ENCODE measurements around the gene PTP4A1.

Gene PTP4A1

GRCh38 chr6:63533952-63534351 lies 38.3 kb upstream of the PTP4A1 start:
- Histone ChIP-seq H3K4me1 (ENCODE audit: control insufficient read depth in 1 of 2, insufficient read depth in 2 of 2, low read length in 2 of 2) (peaks cover 0 to 9% of the 10 kb centered on the region in 2 donors), H3K27ac (ENCODE audit: low read depth, low read length) (no peak overlapping the region), H3K27me3 (ENCODE audit: control insufficient read depth in 1 of 2, insufficient read depth in 2 of 2, low read length in 2 of 2) (no peaks in the 10 kb centered on the region), H3K9ac (ENCODE audit: low read depth in 1 of 2, low read length in 2 of 2) (no peak overlapping the region), H3K9me3 (ENCODE audit: control insufficient read depth in 1 of 2, low read length in 2 of 2) (no peaks in the 10 kb centered on the region), H3K4me3 (ENCODE audit: low read depth in 1 of 2, low read length in 2 of 2) (no peak overlapping the region), H3K36me3 (ENCODE audit: control insufficient read depth in 1 of 2, insufficient read depth in 2 of 2, low read length in 2 of 2) (no peaks in the 10 kb centered on the region)

- H3K4me1 ChIP-seq (ENCODE audit: control insufficient read depth in 1 of 2, insufficient read depth in 2 of 2, low read length in 2 of 2), result no peaks in the 10 kb centered on the region
These were observed 34.9 kb upstream of the PTP4A1 start for GRCh38 chr6:63537201-63537958.

GRCh38 chr6:63537959-63538300 lies 34.4 kb upstream of the PTP4A1 start:
- Histone ChIP-seq H3K27ac (ENCODE audit: low read depth, low read length) (no peak overlapping the region), H3K27me3 (ENCODE audit: control insufficient read depth in 1 of 2, insufficient read depth in 2 of 2, low read length in 2 of 2) (no peaks in the 10 kb centered on the region), H3K4me1 (ENCODE audit: control insufficient read depth in 1 of 2, insufficient read depth in 2 of 2, low read length in 2 of 2) (no peaks in the 10 kb centered on the region), H3K9ac (ENCODE audit: low read depth in 1 of 2, low read length in 2 of 2) (no peak overlapping the region), H3K4me3 (ENCODE audit: low read depth in 1 of 2, low read length in 2 of 2) (no peak overlapping the region), H3K36me3 (ENCODE audit: control insufficient read depth in 1 of 2, insufficient read depth in 2 of 2, low read length in 2 of 2) (no peaks in the 10 kb centered on the region), H3K9me3 (ENCODE audit: control insufficient read depth in 1 of 2, low read length in 2 of 2) (no peaks in the 10 kb centered on the region)

More at GRCh38 chr6:63537201-63537958, 34.9 kb upstream of the PTP4A1 start:
- Histone ChIP-seq H3K36me3 (ENCODE audit: control insufficient read depth in 1 of 2, insufficient read depth in 2 of 2, low read length in 2 of 2) (no peaks in the 10 kb centered on the region), H3K4me3 (ENCODE audit: low read depth in 1 of 2, low read length in 2 of 2) (no peak overlapping the region), H3K9ac (ENCODE audit: low read depth in 1 of 2, low read length in 2 of 2) (no peak overlapping the region), H3K27me3 (ENCODE audit: control insufficient read depth in 1 of 2, insufficient read depth in 2 of 2, low read length in 2 of 2) (no peaks in the 10 kb centered on the region), H3K27ac (ENCODE audit: low read depth, low read length) (no peak overlapping the region), H3K9me3 (ENCODE audit: control insufficient read depth in 1 of 2, low read length in 2 of 2) (no peaks in the 10 kb centered on the region)

- no peak overlapping the region for H3K4me3 ChIP-seq (ENCODE audit: low read depth in 1 of 2, low read length in 2 of 2)
- H3K9me3 ChIP-seq (ENCODE audit: control insufficient read depth in 1 of 2, low read length in 2 of 2), result no peaks in the 10 kb centered on the region
- H3K4me1 ChIP-seq (ENCODE audit: control insufficient read depth in 1 of 2, insufficient read depth in 2 of 2, low read length in 2 of 2), result no peaks in the 10 kb centered on the region
- H3K36me3 ChIP-seq (ENCODE audit: control insufficient read depth in 1 of 2, insufficient read depth in 2 of 2, low read length in 2 of 2), result no peaks in the 10 kb centered on the region
- H3K27me3 ChIP-seq (ENCODE audit: control insufficient read depth in 1 of 2, insufficient read depth in 2 of 2, low read length in 2 of 2), result no peaks in the 10 kb centered on the region
- no peak overlapping the region for H3K9ac ChIP-seq (ENCODE audit: low read depth in 1 of 2, low read length in 2 of 2)
- no peak overlapping the region for H3K27ac ChIP-seq (ENCODE audit: low read depth, low read length)
These were observed 33.7 kb upstream of the PTP4A1 start for GRCh38 chr6:63538550-63538949.

DNA sequence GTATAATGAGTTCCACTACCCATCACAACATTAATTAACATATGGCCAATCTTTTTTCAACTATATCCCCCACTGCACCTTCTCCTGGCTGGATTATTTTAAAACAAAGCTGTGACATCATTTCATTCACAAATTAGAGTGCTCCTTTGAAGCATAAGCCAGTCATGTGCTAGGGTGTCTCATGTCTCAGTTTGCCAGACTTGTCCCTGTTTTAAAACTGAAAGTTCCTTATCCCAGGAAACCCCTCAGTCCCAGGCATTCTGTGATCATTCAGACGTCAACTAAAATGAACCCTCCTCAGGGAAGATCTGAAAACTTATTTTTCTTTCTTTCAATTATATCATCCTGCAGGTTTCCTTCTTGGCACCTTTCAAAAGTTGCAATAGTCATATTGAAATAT lies 29.3 kb upstream of the PTP4A1 start:
- Histone ChIP-seq H3K4me3 (ENCODE audit: low read depth in 1 of 2, low read length in 2 of 2) (no peak overlapping the region), H3K9ac (ENCODE audit: low read depth in 1 of 2, low read length in 2 of 2) (no peak overlapping the region), H3K27me3 (ENCODE audit: control insufficient read depth in 1 of 2, insufficient read depth in 2 of 2, low read length in 2 of 2) (no peaks in the 10 kb centered on the region), H3K9me3 (ENCODE audit: control insufficient read depth in 1 of 2, low read length in 2 of 2) (no peaks in the 10 kb centered on the region), H3K36me3 (ENCODE audit: control insufficient read depth in 1 of 2, insufficient read depth in 2 of 2, low read length in 2 of 2) (no peaks in the 10 kb centered on the region), H3K27ac (ENCODE audit: low read depth, low read length) (no peak overlapping the region), H3K4me1 (ENCODE audit: control insufficient read depth in 1 of 2, insufficient read depth in 2 of 2, low read length in 2 of 2) (no peaks in the 10 kb centered on the region)

DNA sequence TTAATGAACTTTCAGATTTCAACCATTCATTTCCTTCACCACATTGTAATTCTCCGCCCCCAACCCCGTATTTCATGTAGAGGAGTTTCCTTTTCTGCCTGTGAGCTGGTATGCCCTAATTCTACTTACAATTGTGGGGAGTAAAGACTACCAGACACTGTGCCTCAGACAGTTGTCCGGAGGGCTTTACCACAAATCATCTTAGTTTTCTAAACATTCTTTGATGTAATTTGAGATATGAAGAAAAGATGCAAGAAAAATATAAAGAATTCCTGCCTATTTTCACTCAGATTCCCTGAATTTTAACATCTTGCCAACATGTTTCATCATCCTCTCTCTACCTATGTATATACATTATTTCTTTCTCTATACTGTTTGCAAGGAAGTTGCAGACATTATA lies 28.3 kb upstream of the PTP4A1 start:
- Histone ChIP-seq H3K9ac (ENCODE audit: low read depth in 1 of 2, low read length in 2 of 2) (no peak overlapping the region), H3K27ac (ENCODE audit: low read depth, low read length) (no peak overlapping the region), H3K36me3 (ENCODE audit: control insufficient read depth in 1 of 2, insufficient read depth in 2 of 2, low read length in 2 of 2) (no peaks in the 10 kb centered on the region), H3K4me1 (ENCODE audit: control insufficient read depth in 1 of 2, insufficient read depth in 2 of 2, low read length in 2 of 2) (no peaks in the 10 kb centered on the region), H3K27me3 (ENCODE audit: control insufficient read depth in 1 of 2, insufficient read depth in 2 of 2, low read length in 2 of 2) (no peaks in the 10 kb centered on the region), H3K9me3 (ENCODE audit: control insufficient read depth in 1 of 2, low read length in 2 of 2) (no peaks in the 10 kb centered on the region), H3K4me3 (ENCODE audit: low read depth in 1 of 2, low read length in 2 of 2) (no peak overlapping the region)

GRCh38 chr6:63546236-63546635 lies 26.0 kb upstream of the PTP4A1 start:
- H3K27ac ChIP-seq (ENCODE audit: low read depth, low read length), result no peak overlapping the region
- no peaks in the 10 kb centered on the region for H3K36me3 ChIP-seq (ENCODE audit: control insufficient read depth in 1 of 2, insufficient read depth in 2 of 2, low read length in 2 of 2)
- H3K27me3 ChIP-seq (ENCODE audit: control insufficient read depth in 1 of 2, insufficient read depth in 2 of 2, low read length in 2 of 2), result no peaks in the 10 kb centered on the region
- no peaks in the 10 kb centered on the region for H3K9me3 ChIP-seq (ENCODE audit: control insufficient read depth in 1 of 2, low read length in 2 of 2)
- no peak overlapping the region for H3K9ac ChIP-seq (ENCODE audit: low read depth in 1 of 2, low read length in 2 of 2)
- no peaks in the 10 kb centered on the region for H3K4me1 ChIP-seq (ENCODE audit: control insufficient read depth in 1 of 2, insufficient read depth in 2 of 2, low read length in 2 of 2)
- H3K4me3 ChIP-seq (ENCODE audit: low read depth in 1 of 2, low read length in 2 of 2), result no peak overlapping the region

DNA sequence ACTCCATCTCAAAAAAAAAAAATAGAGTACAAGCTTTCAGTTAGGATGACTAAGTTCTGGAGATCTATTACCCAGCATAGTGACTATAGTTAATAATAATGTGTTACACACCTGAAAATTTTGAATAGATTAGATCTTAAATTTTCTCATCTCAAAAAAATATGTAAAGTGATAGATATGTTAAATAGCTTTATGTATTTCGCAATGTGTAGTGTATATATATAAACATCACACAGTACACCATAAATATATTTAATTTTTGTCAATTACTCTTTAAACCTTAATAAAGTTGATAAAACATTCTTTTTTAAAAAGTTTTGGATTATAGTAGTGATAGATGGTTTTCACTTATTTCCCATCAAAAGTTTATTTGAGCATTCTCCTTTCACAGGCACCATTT lies 25.6 kb upstream of the PTP4A1 start:
- Histone ChIP-seq H3K4me1 (ENCODE audit: control insufficient read depth in 1 of 2, insufficient read depth in 2 of 2, low read length in 2 of 2) (no peaks in the 10 kb centered on the region), H3K4me3 (ENCODE audit: low read depth in 1 of 2, low read length in 2 of 2) (no peak overlapping the region), H3K36me3 (ENCODE audit: control insufficient read depth in 1 of 2, insufficient read depth in 2 of 2, low read length in 2 of 2) (no peaks in the 10 kb centered on the region), H3K9me3 (ENCODE audit: control insufficient read depth in 1 of 2, low read length in 2 of 2) (no peaks in the 10 kb centered on the region), H3K9ac (ENCODE audit: low read depth in 1 of 2, low read length in 2 of 2) (no peak overlapping the region), H3K27me3 (ENCODE audit: control insufficient read depth in 1 of 2, insufficient read depth in 2 of 2, low read length in 2 of 2) (no peaks in the 10 kb centered on the region), H3K27ac (ENCODE audit: low read depth, low read length) (no peak overlapping the region)

- no peak overlapping the region for H3K27ac ChIP-seq (ENCODE audit: low read depth, low read length)
- H3K9ac ChIP-seq (ENCODE audit: low read depth in 1 of 2, low read length in 2 of 2), result no peak overlapping the region
- H3K4me3 ChIP-seq (ENCODE audit: low read depth in 1 of 2, low read length in 2 of 2), result no peak overlapping the region
- peaks cover 0 to 5% of the 10 kb centered on the region in 2 donors for H3K4me1 ChIP-seq (ENCODE audit: control insufficient read depth in 1 of 2, insufficient read depth in 2 of 2, low read length in 2 of 2)
- no peaks in the 10 kb centered on the region for H3K36me3 ChIP-seq (ENCODE audit: control insufficient read depth in 1 of 2, insufficient read depth in 2 of 2, low read length in 2 of 2)
- no peaks in the 10 kb centered on the region for H3K9me3 ChIP-seq (ENCODE audit: control insufficient read depth in 1 of 2, low read length in 2 of 2)
- H3K27me3 ChIP-seq (ENCODE audit: control insufficient read depth in 1 of 2, insufficient read depth in 2 of 2, low read length in 2 of 2), result no peaks in the 10 kb centered on the region
These were observed 23.2 kb upstream of the PTP4A1 start for GRCh38 chr6:63549076-63549475.

DNA sequence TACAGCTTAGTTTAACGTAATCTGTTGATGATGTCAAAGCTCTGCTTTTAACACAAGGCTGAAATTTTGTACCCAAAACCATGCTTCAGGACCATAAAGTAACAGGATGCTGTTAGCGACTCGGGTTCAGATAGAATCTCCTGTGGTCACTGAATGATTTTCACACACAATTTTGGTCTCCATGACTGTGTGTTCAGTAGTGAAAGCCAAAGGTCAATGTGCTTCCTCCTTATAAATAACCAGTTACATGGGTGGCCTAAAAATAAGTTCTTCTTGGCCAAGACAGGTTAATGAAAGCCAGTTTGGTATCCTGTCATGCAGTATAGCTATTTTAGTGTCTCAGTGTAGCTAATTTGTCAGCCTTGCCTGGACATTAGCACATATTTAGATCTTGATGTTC lies 19.1 kb upstream of the PTP4A1 start:
- no peak overlapping the region for H3K27ac ChIP-seq (ENCODE audit: low read depth, low read length)
- no peaks in the 10 kb centered on the region for H3K36me3 ChIP-seq (ENCODE audit: control insufficient read depth in 1 of 2, insufficient read depth in 2 of 2, low read length in 2 of 2)
- H3K27me3 ChIP-seq (ENCODE audit: control insufficient read depth in 1 of 2, insufficient read depth in 2 of 2, low read length in 2 of 2), result no peaks in the 10 kb centered on the region
- H3K4me1 ChIP-seq (ENCODE audit: control insufficient read depth in 1 of 2, insufficient read depth in 2 of 2, low read length in 2 of 2), result peaks cover 0 to 5% of the 10 kb centered on the region in 2 donors
- H3K9ac ChIP-seq (ENCODE audit: low read depth in 1 of 2, low read length in 2 of 2), result no peak overlapping the region
- no peaks in the 10 kb centered on the region for H3K9me3 ChIP-seq (ENCODE audit: control insufficient read depth in 1 of 2, low read length in 2 of 2)
- no peak overlapping the region for H3K4me3 ChIP-seq (ENCODE audit: low read depth in 1 of 2, low read length in 2 of 2)

GRCh38 chr6:63553900-63554299 lies 18.4 kb upstream of the PTP4A1 start:
- no peak overlapping the region for H3K27ac ChIP-seq (ENCODE audit: low read depth, low read length)
- no peaks in the 10 kb centered on the region for H3K36me3 ChIP-seq (ENCODE audit: control insufficient read depth in 1 of 2, insufficient read depth in 2 of 2, low read length in 2 of 2)
- no peak overlapping the region for H3K4me3 ChIP-seq (ENCODE audit: low read depth in 1 of 2, low read length in 2 of 2)
- no peak overlapping the region for H3K9ac ChIP-seq (ENCODE audit: low read depth in 1 of 2, low read length in 2 of 2)
- H3K9me3 ChIP-seq (ENCODE audit: control insufficient read depth in 1 of 2, low read length in 2 of 2), result no peaks in the 10 kb centered on the region
- no peaks in the 10 kb centered on the region for H3K27me3 ChIP-seq (ENCODE audit: control insufficient read depth in 1 of 2, insufficient read depth in 2 of 2, low read length in 2 of 2)
- H3K4me1 ChIP-seq (ENCODE audit: control insufficient read depth in 1 of 2, insufficient read depth in 2 of 2, low read length in 2 of 2), result peaks cover 0 to 5% of the 10 kb centered on the region in 2 donors
